GM21825 (cell line): ENCODE results near the gene GLUD1.
"Not testable (repeated sequence)": the region's sequence is repeated elsewhere in the genome, so short reads cannot be mapped to it uniquely, and the experiment has no call there.

Experiments used
- ATAC-seq: cut with Tn5 transposase; IDR thresholded peaks from one replicate; pipeline ENCODE4 v1.9.1; 2021; ENCODE audit warnings: mild to moderate bottlenecking, moderate library complexity; ENCODE audit not compliant: unreplicated experiment

Gene GLUD1

DNA sequence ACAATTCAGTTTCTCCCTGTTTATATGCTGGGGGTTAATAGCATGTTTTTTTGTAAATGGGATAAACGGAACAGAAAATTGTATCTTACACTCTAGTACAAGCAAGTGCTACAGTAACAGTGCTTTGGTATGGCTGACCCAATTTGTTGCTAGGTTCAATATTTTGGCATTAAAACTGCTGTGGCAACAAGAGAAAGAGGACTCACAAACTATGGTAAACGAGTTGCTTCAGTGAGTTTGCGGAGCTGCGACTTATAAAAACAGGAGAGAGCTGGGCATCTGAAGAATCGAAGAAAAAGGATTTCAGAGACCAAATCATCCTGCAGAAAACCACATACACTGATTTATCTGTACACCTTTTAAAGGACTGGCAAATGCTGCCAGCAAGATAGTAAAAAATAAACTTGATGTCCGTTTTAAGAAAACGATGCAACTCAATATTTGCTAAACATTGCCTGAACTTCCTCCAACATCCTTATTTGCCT lies 2.2 kb downstream of the GLUD1 start:
- ATAC-seq: no peak

DNA sequence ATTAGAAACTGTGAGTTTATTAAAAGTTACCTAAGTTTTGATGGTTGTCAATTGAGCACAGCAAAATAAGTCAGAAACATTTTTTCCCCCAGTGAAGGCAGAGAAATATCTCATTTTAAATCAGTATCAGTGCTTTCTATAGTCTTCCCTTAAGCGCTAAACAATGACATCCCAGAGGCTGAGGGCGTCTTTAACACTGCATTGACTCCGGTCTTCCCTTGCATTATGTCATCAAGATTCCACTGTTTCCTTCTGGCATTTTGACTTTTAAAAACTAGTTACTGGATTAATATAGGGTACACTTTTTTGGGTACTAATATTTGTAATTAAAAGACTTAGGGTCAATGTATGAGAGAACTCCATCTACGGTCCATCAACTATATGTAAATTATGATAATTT lies 3.9 kb downstream of the GLUD1 start:
- ATAC-seq: no peak

DNA sequence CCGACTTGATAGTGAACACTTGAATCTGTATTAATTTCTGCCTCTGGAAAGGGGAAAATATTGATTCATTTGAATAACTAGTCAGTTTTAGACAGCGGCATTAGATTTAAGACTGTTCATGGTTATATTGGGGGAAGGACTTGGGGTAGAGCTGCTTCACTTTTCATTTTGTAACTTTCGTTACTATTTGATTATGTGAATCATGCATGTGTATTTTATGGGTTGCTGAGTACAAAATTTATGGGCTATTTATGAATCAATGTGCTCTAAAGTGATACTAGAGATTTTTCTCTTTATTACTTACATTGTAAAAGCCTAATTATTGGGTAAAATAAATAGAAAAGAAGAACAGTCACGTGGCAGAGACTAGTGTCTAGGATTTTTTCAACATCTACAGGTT lies 4.9 kb downstream of the GLUD1 start:
- no peak for ATAC-seq

DNA sequence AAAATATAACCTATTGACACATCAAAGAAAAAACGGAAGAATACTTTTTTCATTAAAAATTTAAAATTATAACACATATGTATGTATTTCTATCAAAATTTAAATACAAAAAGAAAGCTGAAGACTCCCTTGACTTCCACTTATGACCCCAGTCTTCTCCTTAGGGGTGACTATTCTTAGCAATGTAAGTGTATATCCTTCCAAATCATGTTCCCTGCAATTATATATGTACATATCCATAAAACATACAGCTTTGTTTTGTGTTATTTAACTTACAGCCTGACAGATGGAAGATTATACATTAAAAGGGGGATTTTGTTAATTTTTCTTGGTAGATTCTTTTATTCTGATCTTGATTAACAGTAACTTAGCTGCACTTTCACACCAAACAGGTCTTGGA lies 9.1 kb downstream of the GLUD1 start:
- ATAC-seq: no peak

DNA sequence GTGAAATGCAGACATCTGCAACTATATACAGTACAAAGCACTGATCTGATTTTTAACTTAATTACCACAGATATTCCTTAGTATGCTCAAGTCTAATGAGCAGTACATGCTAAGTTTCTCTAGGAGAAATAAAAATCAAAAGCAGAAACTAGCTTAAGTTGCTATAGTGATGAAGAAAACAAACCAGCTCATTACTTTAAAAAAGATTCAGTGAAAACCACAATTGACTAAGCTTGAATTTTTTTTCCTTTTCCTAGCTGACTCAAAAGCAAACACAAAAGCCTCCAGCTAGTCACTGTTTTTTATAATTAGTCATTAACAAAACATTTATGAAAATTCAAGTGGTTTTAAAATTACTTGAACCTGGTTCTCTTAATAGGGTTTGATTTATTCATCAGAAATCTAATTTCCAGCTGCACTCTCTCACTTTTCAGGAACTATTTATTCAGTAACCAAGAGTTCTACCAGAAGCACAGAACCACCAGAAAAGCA lies 10.3 kb downstream of the GLUD1 start:
- peak; percentile 58 for ATAC-seq

- ATAC-seq: peak; percentile 30
Measured at GRCh38 chr10:87083576-87084290, 10.9 kb downstream of the GLUD1 start.

DNA sequence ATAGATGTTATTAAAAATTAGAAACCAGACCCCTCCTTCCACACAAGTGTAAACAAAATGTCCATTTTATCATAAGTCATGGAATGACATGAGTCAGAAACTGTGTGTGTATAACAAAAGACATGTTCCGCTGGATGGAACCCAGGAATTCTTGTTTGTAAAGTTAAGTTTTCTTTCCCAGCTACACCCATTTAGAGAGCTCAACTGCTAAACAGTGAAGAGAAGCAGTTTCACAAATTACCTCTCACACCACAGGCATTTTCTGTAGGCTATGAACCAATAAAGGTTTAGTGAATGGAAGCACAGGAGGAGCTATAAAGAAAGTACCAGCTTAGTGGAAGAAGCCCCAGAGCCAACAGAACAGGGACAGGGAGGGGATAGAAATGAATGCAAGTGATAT lies 12.4 kb downstream of the GLUD1 start:
- not testable (repeated sequence) for ATAC-seq

DNA sequence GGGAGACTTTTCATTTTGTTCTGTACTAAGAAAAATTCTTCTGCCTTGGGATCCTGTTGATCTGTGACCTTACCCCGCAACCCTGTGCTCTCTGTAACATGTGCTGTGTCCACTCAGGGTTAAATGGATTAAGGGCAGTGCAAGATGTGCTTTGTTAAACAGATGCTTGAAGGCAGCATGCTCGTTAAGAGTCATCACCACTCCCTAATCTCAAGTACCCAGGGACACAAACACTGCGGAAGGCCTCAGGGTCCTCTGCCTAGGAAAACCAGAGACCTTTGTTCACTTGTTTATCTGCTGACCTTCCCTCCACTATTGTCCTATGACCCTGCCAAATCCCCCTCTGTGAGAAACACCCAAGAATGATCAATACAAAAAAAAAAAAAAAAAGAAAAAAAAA lies 13.1 kb downstream of the GLUD1 start:
- not testable (repeated sequence) for ATAC-seq

DNA sequence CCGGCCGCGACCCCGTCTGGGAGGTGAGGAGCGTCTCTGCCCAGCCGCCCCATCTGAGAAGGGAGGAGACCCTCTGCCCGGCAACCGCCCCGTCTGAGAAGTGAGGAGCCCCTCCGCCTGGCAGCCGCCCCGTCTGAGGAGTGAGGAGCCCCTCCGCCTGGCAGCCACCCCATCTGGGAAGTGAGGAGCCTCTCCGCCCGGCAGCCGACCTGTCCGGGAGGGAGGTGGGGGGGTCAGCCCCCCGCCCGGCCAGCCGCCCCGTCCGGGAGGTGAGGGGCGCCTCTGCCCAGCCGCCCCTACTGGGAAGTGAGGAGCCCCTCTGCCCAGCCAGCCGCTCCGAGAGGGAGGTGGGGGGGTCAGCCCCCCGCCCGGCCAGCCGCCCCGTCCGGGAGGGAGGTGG lies 14.0 kb downstream of the GLUD1 start:
- ATAC-seq: not testable (repeated sequence)

DNA sequence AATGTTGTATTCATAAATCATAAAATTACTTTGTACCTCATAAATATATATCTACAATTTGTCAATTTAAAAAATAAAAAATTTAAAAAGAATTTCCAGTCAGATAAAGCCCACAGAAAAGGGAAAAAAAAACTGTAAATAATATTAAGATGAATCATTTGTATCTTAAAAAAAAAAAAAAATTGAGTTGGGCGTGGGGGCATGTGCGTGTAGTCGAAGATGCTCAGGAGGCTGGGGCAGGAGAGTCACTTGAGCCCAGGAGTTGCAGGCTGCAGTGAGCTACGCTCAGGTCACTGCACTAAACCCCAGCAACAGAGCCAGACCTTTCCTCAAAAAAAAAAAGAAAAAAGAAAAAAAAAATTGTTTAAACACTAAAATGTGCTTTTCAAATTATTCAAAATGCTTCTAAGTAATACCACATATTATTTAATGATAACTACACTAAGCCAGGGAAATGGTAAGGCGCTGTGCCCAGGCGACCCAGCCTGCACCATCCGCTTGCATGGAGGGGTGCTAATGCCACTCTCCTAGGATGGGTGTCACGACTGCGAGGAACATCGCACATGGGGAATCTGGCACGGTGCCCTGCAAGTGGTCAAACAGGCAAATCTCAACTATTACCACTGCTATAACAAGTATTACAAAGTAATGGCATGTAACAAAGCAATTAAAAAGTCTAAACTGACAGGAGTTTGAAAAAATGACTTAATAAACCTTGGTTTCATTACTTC lies 15.4 kb downstream of the GLUD1 start:
- ATAC-seq: no peak

DNA sequence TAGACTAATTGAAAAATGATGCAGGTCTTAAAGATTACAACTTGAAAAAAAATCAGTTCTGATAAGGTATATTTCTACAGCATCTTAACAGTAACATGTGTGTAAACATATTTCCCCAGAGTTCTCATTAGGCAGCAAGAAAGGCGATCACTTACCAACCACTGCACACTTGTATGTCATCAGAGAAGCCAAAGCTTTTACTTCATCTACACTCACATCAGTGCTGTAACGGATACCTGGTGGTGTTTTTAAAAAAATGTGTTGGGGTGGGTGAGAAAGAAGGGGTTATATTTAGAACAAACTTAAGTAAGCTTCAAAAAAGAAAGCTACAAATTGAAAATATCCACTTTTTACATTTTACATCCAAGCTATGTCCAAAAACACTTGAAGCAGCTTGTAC lies 18.2 kb downstream of the GLUD1 start:
- not testable (repeated sequence) for ATAC-seq

- no peak for ATAC-seq
Measured at GRCh38 chr10:87072449-87072848, 22.2 kb downstream of the GLUD1 start.

- ATAC-seq: no peak
Measured at GRCh38 chr10:87068281-87068680, 26.4 kb downstream of the GLUD1 start.

- no peak for ATAC-seq
Measured at GRCh38 chr10:87066865-87067264, 27.8 kb downstream of the GLUD1 start.

DNA sequence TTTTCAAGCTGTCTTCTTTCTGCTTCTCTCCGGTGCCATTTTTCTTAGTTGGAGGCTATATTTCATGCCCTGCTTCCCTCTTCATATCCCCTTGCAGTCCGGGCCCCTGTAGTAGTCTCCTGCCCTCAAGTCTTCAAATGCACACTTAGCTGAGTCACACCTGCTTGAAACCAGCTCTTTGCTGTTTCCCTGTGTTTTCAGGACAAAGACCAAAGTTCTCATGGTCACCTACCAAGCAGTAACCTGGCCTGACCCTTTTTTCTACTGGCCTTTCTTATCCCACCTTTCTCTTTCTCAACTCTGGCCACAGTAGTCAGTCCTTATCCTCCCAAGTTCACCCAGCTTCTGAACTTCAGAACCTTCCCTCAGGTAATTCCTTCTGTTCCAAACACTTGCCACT lies 28.5 kb downstream of the GLUD1 start:
- ATAC-seq: no peak

DNA sequence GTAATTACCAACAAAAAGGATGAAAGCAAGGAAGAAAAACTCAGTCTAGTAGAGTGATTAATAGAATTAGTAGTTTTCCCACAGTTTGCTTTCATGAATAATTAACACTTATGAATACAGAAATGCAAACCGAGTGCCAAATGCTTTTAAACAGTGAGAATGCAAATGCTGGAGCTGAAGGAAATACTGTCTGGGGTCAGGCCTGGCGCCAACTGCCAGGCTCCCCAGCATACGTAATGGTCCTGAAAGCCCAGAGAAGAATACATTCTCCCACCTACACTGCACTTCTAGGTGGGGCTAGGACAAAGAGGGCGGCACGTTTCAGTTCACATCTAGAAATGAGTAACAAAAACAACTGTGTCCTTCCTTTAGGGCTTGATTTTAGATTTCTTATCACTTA lies 30.0 kb downstream of the GLUD1 start:
- no peak for ATAC-seq

GRCh38 chr10:87060280-87060928 lies 34.2 kb downstream of the GLUD1 start:
- ATAC-seq: no peak

- no peak for ATAC-seq
Measured at GRCh38 chr10:87059401-87059800, 35.2 kb downstream of the GLUD1 start.

GRCh38 chr10:87058171-87058570 lies 36.5 kb downstream of the GLUD1 start:
- ATAC-seq: no peak

GRCh38 chr10:87054373-87055295 lies 40.0 kb downstream of the GLUD1 start:
- no peak for ATAC-seq
